Activated CD4-positive, alpha-beta T cell treated with anti-CD3 and anti-CD28 coated beads, Interleukin-10, Interleukin-2, amounts not matched to agents 100 ng/mL and 50 ng/mL, durations not matched to agents 16 hours and 8 hours (primary cell): ENCODE data around the gene UROS.

Experiments
- DNase-seq: peaks from one replicate; pipeline ENCODE4 v3.0.0-alpha.2; 2020

UROS gene

DNA sequence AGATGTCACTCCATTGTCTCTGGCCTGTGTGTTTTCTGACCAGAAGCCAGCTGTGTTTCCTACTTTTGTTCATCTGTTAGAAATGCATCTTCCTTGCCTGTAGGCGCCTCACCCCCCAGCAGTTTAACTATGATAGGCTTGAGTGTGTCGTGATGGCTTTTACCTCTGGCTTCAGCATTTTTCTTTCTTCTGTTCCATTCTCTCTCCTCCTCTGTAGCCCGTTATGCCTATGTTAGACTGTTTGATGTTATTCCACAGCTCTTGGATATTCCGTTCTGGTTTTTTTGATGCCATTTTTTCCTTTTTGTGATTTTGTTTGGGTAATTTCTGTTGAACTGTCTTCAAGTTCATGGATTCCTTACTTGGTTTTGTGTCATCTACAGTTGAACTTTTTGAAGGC lies 65.3 kb downstream of the UROS start:
- DNase-seq: no peak

GRCh38 chr10:125756853-125757487 lies 66.1 kb downstream of the UROS start:
- DNase-seq: no peak

DNA sequence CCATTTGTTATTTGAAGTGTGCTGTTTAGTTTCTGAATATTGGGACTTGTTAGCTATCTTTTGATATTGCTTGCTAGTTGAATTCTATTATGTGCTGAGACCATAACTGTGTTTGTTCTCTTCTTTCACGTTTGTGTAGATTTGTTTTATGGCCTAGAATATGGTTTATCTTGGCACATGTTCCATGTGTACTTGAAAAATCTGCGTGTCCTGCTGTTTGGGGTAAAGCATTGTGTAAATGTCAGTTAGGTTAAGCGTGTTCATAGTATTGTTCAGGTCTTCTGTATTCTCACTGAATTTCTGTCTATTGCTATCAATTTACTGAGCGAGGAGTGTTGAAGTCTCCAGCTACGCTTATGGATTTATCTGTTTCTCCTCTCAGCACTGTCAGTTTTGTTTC lies 66.9 kb downstream of the UROS start:
- no peak for DNase-seq

DNA sequence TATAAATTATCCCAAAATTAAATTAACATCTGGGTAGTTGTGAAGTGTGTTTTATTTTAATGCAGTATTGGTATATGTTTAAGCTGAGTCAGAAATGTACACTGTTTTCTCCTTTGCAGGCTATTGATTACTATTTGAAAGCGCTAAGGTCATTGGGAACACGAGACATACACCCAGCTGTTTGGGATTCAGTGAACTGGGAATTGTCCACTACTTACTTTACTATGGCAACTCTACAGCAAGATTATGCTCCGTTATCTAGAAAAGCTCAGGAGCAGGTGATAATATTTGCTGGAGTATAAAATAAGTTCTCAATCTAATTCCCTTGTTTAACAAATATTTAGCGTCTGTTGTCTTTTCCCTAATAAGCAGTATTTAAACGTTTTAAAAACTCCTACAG lies 75.6 kb downstream of the UROS start:
- no peak for DNase-seq

GRCh38 chr10:125744909-125745308 lies 78.1 kb downstream of the UROS start:
- DNase-seq: no peak

DNA sequence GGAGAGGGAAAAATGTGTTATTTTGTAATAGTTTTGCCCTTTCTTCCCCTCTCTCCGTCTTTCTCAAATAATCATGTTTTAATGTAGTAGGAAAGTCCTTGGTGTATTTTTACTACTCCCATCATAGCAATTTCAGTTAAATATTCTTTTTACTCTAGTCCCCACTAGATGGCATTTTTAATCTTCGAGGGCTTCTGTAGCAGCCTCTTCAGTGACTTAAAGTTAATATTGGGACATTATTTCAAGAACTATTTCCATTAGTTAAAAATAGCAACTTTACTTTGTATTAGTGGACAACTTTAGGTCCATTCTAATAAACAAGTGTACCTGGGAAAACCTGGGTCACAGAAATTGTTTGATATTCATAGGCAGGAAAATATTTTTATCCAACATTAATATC lies 80.6 kb downstream of the UROS start:
- no peak for DNase-seq

GRCh38 chr10:125739994-125740679 lies 82.9 kb downstream of the UROS start:
- no peak for DNase-seq
